WERI-Rb-1 (cell line): ENCODE measurements around the gene DNAJB1.

Experiments used
- DNase-seq: peaks from one replicate; pipeline ENCODE4 v3.0.0-alpha.2; 2020
- H3K27ac ChIP-seq: fragments of 250-450 bp; sonication (Bioruptor Pico); 2 replicates; pipeline ENCODE4 v1.5.1; 2020; ENCODE audit warnings: mild to moderate bottlenecking, moderate library complexity
- H3K27me3 ChIP-seq: fragments of 250-450 bp; sonication (Bioruptor Pico); 2 replicates; pipeline ENCODE4 v1.5.1; 2021; ENCODE audit warnings: mild to moderate bottlenecking, low read depth, moderate library complexity; ENCODE audit not compliant: insufficient read depth, severe bottlenecking
- H3K36me3 ChIP-seq: fragments of 250-450 bp; sonication (Bioruptor Pico); 2 replicates; pipeline ENCODE4 v1.5.1; 2020; ENCODE audit warnings: mild to moderate bottlenecking, moderate library complexity
- H3K4me3 ChIP-seq: 2 replicates; pipeline ENCODE4 v1.5.1; 2011; ENCODE audit warnings: low read depth, mild to moderate bottlenecking, control low read depth, low read length
- H3K9me3 ChIP-seq: fragments of 250-450 bp; sonication (Bioruptor Pico); 2 replicates; pipeline ENCODE4 v1.5.1; 2021; ENCODE audit warnings: mild to moderate bottlenecking, moderate library complexity; ENCODE audit not compliant: severe bottlenecking
- TF ChIP-seq, protein P1 (sequence below): IDR thresholded peaks from 2 replicates; pipeline ENCODE4 v1.5.1; 2011; ENCODE audit warnings: low read depth, mild to moderate bottlenecking, control low read depth, inconsistent platforms, low read length

DNAJB1 gene

DNA sequence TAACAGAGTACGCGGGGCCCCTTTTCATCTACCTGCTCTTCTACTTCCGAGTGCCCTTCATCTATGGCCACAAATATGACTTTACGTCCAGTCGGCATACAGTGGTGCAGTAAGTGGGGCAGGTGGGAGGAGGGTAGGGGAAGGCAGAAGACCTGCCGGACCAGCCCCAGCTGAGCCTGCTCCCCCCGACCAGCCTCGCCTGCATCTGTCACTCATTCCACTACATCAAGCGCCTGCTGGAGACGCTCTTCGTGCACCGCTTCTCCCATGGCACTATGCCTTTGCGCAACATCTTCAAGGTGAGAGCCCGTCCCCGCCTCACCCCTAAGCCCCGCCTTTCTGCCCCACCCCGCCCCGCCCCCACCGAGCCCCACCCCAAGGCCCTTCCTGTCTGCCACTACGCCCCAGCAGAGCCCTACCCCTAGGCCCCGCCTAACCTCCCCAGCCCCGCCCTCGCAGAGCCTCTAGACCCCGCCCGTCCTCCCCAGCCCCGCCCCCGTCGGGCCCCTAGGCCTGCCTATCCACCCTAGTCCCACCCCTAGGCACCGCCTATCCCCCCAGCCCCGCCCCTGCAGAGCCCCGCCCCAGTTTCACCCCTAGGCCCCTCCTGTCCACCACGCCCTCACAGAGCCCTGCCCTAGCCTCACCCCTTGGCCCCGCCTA lies 45.9 kb upstream of the DNAJB1 start:
- peak; percentile 83 for DNase-seq
- TF ChIP-seq, protein P1, sequence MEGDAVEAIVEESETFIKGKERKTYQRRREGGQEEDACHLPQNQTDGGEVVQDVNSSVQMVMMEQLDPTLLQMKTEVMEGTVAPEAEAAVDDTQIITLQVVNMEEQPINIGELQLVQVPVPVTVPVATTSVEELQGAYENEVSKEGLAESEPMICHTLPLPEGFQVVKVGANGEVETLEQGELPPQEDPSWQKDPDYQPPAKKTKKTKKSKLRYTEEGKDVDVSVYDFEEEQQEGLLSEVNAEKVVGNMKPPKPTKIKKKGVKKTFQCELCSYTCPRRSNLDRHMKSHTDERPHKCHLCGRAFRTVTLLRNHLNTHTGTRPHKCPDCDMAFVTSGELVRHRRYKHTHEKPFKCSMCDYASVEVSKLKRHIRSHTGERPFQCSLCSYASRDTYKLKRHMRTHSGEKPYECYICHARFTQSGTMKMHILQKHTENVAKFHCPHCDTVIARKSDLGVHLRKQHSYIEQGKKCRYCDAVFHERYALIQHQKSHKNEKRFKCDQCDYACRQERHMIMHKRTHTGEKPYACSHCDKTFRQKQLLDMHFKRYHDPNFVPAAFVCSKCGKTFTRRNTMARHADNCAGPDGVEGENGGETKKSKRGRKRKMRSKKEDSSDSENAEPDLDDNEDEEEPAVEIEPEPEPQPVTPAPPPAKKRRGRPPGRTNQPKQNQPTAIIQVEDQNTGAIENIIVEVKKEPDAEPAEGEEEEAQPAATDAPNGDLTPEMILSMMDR = no peak
- Histone ChIP-seq H3K27ac (no peak overlapping the region), H3K36me3 (peaks cover 37% of the 10 kb centered on the region), H3K27me3 (no peaks in the 10 kb centered on the region), H3K9me3 (no peaks in the 10 kb centered on the region), H3K4me3 (no peak overlapping the region)

DNA sequence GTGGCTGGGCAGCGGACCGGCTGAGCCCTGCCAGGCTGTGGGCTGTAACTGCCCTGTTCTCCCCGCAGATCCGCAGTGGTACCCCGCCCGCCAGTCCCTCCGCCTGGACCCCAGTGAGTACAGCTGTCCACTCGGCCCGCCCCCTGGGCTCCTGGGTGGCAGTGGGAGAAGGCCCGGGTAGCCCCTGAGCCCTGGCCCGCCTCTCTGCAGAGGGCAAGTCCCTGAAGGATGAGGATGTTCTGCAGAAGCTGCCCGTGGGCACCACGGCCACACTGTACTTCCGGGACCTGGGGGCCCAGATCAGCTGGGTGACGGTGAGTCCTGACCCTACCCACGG lies 45.4 kb upstream of the DNAJB1 start:
- Histone ChIP-seq H3K27me3 (no peaks in the 10 kb centered on the region), H3K36me3 (peaks cover 37% of the 10 kb centered on the region), H3K27ac (no peak overlapping the region), H3K4me3 (no peak overlapping the region), H3K9me3 (no peaks in the 10 kb centered on the region)
- TF ChIP-seq, protein P1 = no peak
- no peak for DNase-seq

DNA sequence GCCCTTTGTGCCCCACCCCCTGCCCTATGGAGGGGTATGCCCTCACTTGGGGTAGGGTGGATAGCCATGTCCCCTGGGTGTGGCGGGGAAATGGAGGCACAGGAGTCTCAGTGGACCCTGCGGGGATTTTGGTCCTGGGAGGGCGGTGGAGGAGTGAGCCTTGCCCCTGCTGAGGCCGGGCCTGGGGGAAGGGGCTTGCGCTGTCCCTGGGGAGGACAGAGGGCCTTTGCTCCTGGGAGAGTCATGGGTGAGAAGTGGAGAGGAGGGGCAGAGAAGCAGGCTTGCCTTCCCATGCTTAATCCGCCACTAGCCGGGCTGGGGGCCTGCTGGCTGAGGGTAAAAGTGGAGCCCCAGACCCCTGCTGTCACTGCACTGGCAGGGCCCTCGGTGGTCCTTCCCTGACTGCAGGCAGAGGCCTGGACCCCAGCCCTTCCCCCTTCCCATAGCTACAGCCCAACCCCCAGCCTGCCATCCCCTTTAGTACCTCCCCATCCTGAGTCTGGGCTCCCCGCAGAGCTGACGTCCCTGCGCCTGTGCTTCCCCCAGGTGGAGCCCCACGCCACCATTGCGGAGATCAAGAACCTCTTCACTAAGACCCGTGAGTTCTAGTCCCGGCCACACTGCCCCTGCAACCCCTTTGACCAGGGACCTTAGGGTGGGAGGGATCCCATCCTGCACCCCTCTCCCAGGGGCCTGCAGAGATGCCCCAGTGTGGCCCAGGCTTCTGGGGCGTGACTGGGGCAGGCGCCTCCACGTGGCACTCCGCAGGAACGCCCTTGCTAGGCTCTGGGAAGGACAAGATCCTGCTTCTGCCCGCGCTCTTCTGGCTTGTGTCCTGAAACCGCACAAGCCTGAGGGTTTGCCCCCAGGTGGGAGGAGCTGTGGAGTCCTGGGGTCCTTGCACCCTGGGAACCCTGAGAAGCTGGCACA lies 44.7 kb upstream of the DNAJB1 start:
- no peak for DNase-seq
- no peaks in the 10 kb centered on the region for H3K9me3 ChIP-seq
- H3K27ac ChIP-seq = no peak overlapping the region
- no peak overlapping the region for H3K4me3 ChIP-seq
- TF ChIP-seq, protein P1 = no peak
- no peaks in the 10 kb centered on the region for H3K27me3 ChIP-seq
- H3K36me3 ChIP-seq = peaks cover 37% of the 10 kb centered on the region

DNA sequence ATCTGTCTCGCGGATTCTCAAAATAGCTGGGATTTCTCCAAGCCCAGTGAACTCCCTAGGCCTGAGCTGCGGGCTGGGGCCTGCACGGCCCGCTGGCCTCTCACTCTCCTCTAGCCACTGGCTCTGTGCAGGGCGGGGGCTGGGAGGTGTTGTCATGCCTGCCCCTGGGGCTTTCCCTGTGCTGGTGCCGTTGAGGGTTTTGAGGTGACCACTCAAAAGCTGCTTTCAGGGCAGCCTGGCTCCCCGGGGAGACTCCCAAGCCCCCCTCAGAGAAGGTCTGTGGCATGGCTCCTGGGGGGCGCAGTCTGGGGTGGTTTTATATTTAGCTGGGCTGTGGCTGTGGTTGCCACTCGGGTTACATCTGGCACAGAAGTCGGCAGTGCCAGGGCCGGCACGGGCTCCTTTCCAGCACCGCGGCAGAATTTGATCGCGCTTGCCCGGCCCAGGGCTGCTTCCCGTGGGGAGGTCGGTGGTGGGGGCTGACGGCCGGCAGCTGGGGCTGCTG lies 43.7 kb upstream of the DNAJB1 start:
- TF ChIP-seq, protein P1 = no peak
- peaks cover 38% of the 10 kb centered on the region for H3K36me3 ChIP-seq
- no peaks in the 10 kb centered on the region for H3K9me3 ChIP-seq
- no peak for DNase-seq
- no peak overlapping the region for H3K27ac ChIP-seq
- H3K4me3 ChIP-seq = no peak overlapping the region
- no peaks in the 10 kb centered on the region for H3K27me3 ChIP-seq

DNA sequence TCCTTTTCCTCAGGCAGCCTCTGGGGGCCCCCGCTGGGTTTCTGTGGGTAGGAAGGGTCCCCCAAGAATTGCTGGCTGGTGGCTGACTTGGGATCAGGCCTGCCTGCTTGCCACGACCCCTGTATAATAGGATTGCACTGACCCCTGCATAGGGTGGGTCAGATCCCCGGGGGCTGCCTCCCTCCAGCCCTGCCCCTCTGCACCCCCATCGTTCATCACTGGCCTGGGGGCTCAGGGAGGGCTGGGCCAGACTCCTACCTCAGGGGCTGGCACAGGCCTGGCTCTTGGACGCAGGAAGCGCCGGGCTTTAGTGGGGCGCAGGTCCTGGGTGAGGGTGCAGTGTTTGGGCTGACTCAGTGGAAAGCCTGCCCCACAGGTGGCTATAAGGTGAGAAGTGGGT lies 43.1 kb upstream of the DNAJB1 start:
- TF ChIP-seq, protein P1 = no peak
- no peak overlapping the region for H3K27ac ChIP-seq
- no peaks in the 10 kb centered on the region for H3K27me3 ChIP-seq
- H3K36me3 ChIP-seq = peaks cover 35% of the 10 kb centered on the region
- DNase-seq = no peak
- no peaks in the 10 kb centered on the region for H3K9me3 ChIP-seq
- no peak overlapping the region for H3K4me3 ChIP-seq
